Measurements from ENCODE around the gene BAG5.

The BAG5 gene

DNA sequence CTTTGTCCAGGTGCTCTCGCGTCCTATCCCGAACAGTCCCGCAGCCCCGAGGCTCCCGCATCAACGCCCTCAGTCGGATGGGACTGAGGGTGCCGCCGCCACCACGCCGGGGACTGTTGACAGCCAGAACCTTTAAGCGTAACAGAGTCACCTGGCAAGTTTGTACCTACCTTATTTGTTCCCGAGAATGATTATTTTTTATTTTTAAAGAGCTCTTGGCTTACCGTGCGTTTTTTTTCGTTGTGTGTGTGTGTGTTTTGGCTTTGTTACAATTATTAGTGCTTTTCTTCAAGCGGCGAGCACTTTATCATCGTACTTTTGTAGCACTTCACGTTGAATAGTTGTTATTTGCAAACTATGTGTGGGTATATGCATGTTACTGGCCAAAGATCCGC, 766 bp upstream of the BAG5 start:
- no peak for DNase-seq

DNA sequence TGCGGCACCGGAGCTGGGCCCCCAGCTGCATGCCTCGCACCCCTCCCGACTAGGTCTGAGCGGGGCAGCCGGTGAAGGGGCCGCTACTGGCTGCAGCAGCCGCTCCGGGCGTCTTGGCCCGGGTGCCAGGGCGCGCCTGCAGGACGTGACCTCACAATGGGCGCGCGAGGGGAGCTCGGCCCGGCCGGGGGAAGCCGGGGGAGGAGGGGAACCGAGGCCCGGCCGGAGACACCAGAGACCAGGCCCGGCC, 353 bp downstream of the BAG5 start:
- peak; percentile 74 for DNase-seq

DNA sequence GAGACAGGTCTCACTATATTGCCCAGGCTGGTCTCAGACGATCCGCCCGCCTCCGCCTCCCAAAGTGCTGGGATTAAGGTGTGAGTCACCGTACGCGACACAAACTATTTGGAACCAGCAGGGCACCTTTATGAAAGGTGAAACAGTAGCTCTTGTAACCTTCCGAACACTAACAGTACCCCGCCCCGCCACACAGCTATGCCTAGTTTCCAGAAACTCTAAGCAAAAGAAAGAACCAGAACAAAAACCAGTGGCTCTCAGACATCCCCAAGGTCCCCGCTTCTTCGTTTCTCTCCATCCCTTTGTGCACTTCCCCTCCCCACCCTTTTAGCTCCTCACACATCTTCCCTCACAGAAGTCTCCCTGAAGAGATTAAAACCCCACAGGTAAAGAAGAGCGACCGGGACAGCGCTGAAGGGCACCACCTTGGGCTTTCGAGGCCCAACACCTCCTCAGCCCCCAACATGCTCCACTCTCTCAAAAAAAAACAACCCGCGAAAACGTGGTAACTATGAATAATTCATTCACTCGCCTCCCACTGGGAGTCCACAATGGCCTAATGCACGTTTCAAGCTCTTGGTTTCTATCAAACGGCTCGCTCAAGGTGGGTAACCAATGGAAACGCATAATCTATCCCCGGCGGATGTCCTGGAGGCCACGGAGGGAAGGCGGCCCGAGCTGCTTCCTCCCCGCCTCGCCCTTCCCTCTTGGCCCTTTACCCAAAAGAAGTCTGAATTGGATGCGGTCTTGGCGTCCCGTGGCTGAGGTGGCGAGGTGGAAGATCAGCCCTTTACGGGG, 877 bp downstream of the BAG5 start:
- DNase-seq = peak; percentile 87

DNA sequence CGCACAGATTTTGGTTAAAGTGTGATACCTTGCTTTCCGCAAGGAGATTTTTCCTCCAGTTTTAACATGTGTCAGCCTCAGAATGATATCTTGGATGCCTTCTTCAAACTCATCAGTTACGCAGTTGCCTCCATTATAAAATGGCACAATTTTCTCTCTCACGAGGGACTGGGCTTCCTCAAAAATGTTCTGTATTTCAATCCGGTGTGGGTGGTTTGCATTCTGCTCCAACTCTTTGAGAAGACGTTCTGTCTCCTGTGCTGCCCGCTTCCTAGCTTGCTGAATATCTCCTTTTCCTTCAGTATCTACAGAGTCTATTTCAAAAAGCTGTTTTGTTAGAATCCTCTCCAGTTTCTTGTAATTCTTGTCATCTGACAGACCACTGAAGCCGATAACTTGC, 1.8 kb downstream of the BAG5 start:
- no peak for DNase-seq

DNA sequence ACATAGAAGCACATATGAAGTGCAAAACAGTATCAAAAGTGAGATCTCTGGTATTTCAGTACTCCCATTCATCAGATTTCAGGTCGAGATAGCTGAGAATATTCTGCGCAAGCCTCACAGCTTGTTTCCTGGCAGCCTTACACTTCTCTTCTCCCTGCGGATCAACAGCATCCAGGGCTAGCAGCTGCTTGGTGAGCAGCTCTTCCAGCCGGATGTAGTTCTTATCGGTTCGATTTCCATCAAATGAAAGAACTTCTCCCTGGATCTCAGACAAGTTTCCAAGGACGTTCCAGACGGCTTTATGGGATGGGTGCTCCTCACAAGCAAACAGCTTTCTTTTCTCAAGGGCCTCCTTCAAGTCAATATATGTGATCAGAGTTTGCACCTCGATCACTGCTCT, 2.7 kb downstream of the BAG5 start:
- no peak for DNase-seq

DNA sequence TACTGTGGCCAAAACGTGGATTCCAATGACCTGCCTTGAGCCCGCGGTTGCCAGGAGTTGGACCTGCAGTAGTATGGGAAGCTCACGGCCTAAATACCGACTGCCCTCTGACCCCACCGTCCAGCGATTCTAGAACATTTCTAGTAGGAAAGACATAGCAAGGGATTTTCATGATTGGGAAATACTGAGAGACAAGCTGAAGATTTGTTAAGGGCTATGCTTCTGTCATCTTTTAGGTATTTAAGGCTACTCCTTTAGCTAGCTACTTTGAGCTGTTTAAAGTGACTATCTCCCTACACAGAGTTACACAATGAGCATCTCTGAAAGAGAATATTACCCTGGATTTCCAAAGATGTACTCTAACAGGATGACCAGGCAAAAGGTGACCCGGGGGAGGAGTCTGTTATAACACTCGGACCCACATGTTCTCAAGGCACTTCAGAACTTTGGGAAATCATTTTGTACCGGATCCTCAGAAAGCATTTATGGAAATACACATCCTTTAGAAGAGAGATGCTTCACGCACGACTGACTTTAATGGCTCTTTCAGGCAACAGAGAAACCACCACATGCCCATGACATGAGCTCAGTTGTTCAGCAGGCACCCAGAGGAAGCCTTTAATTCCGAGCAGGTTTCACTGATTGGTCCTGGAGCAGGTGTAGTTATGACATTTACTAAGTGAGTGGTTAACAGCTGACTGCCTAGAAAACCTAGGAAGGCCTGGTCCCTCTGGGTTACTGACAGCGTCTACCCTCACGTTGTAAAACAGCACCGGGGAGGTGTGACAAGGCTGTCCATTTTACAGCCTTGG, 4.2 kb downstream of the BAG5 start:
- no peak for DNase-seq

DNA sequence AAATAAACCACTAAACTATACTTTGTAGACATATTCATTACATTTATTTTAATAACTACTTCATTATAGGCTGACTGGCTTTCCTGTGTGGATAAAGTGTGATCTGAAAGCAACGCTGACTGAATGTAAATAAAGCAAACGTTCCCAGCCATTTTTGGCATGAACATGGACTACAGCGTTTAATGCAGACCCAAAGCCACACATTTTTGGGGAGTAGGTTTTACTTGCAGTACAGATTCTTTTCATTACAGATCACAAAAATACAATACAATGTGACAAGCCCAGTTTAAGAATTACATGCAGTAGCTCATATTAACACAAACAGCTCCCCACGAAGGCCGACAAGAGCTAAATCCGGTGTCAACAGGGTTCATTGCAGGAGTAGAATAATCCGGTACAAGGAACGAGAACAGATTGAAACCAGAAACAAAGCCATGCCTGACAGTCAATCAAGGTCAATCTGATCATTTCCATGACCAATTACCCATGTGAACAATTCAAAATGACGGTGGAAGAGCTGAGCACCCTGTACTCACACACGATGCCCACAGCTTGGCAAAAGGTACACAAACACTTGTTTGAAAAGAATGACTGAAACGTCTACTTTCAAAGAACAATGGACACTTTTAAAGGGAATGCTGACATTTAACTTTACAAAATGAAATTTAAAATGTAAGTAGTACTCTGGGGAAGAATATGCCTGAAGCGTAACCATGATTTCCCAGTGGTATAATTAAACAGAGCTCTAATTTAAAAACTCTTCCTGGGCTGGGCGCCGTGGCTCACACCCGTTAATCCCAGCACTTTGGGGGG, 5.3 kb downstream of the BAG5 start:
- DNase-seq = no peak

DNA sequence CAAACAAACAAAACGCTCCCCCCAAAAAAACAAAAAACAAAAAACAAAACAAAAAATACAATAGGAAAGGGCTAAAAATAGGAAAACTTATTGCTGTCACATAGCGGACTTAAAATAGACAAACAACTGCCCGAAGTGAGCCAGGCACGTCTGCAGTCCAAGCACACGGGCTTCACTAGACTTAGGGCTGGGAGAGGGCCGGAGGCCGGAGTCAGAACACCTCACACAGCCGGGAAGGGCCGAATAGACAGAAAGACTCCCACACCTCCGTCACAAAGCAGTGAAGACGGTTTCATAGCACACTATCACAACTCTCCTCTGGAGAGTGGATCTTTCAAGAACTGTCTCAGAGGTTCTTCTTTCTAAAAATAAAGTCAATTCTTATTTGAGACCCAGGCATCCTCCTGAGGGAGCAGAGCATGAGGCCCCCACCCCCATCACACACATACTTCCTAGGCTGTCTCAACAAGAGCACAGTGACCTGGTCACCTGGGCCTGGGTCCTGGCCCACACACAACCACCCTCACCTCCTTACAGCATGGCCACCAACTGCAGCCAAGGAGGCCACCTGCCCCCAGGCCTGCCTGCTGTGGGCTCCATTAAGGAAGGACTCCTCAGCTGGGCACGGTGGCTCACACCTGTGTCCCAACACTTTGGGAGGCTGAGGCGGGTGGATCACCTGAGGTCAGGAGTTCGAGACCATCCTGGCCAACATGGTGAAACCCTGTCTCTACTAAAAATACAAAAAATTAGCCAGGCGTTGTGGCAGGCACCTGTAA, 6.7 kb downstream of the BAG5 start:
- no peak for DNase-seq

DNA sequence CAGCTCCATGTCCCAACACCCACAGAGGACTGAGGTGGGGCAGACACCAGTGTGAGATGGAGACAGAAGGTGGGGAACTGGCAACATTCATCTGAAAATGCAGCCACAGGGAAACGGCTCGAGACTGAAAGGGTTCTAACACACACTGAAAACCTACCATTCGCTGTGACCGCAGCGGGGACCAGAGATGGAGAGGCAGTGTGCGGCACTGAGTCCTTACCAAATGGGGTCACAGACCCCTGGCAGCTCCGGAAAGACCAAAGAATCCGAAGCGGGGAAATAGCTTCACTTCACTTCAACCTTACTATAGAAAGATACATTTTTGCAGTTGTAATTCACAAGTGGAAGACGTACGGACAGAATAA, 9.6 kb downstream of the BAG5 start:
- DNase-seq = no peak

DNA sequence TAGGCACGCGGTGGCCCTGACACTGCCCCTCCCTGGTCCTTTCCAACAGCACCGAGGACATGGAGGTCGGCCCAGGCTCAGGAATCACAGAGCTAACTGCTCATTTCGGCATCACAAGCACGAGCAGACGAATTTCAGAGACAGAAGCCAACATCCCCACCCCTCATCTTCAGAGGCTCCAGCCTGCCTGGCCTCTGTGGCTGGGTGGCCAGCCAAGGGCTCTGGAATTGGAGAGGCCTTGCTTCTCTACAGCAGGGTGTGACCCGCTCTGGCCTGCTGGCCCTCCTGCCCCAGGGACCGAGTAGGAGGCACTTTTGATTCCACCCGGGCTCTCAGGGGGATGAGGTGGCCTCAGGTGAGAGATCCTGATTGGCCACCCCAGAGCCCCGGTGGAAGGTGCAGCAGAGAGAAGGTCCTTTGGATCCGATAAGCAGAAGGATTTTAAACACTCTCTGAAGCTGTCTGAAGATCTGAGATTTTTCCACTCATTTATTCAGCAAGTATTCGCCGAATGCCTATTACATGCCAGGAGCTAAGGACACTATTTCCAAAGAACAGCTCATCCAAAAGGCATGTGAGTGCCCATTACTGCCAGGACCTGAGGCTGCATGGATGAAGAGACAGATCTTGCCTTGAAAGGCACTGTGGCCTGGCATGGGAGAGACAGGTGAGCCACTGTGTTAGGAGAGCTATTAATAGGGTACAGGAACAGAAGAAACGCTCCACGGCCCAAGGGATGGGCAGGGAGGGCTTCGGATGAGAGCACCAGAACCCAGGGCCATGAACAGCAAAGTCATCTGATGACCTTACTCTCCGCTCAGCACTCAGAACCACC, 10.2 kb downstream of the BAG5 start:
- DNase-seq = no peak

DNA sequence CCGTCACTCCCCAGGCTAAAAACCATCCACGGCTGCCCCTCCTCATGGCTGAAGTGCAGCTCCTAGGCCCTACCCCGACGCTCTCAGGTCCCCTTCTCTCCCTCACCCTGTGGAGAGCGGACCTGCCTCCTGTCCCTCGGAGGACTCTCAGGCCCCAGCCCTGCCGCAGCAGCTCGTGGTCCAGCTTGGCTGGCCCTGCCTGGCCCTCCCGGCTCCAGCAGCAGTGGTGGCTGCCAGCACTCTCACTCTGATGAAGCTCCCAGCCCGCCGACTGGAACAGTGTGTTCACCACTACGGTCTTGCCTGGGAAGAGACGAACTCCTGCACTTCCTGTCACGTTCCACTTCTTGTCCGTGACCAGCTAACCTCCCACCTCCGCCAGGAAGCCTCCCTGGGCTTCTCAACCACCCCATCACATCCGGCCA, 11.1 kb downstream of the BAG5 start:
- DNase-seq = no peak

DNA sequence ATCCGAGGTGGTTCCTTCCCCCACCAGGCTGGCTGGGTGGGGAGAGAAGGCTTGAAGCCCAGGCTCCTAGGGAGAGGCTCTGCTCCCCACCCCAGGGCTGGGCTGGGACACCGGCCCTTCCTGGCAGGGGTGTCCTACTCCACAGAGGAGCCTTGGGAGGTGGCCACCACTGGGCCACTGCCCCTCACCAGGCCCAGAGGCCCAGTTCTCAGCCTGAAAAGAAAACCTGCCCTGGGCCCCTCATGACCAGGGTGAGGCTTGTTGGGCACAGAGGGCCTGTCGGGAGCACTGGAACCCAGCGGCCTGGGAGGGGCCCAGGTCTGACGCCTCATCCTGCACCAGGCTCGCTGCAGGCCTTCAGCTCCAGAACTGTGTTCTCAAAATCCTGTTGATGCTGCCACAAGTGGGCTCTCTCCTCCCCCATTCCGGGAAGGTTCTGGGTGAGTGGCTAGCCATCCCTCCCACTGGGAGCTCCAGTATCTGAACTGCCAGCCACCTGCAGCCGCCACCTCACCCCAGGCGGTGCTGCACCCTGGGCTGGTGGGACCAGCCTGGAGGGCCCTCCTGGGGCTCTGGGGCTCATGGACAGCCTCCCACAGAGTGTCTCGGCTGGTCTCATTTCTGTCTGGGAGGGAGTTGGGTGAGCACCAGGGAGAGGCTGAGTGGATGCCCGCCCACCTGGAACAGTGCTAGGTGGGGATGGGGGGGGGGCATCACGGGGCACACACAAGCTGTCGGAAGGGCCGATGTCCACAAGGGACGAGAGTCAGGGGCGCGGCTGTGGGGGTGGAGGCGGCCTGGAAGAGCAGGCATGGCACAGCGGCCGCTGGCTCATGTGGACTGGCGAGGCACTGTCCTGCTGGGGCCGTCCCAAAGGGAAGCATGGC, 11.8 kb downstream of the BAG5 start:
- no peak for DNase-seq

DNA sequence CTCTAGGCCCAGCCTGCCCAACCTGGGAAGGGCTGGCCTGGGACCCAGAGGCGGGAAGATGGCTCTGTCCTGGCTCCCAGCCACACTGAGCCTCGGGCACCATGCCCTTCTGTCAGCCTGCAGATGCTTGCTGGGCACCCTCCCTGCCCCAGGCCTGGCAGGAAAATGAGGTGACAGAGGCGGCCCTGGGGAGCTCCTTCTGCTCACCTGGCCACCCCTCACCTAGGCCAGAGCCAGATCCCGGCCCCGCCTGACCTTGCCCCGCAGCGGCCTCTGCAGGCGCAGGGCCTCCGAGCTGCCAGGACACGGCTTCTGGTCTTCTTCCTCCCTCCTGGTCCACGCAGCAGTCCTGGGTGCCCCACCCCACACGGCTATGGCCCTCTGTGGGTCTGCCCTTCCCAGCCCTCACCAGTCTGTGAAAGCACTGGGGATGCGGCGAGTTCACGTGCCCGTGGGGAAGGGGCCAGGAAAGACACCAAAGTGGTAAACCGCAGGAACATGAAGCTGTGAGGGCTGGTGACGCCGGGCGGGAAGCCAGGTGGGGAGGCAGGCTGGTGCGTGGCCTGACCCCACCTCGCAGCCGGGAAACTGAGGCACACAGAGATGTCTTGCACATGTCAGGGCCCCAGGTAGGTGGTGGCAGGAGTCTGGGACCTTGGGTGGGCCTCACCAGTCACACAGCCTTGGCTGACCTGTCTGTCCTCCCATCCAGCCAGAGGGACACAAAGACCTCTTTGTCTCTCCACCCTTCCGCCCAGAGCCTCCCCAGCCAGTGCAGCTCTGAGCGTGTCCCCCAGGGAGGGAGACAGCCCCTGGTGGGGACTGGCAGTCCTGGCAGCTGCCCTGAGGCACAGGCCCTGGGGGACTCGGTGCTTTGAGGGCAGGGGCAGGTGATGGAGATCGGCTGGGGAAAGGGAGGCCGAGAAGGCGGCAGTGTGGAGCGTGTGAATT, 12.8 kb downstream of the BAG5 start:
- DNase-seq = no peak

DNA sequence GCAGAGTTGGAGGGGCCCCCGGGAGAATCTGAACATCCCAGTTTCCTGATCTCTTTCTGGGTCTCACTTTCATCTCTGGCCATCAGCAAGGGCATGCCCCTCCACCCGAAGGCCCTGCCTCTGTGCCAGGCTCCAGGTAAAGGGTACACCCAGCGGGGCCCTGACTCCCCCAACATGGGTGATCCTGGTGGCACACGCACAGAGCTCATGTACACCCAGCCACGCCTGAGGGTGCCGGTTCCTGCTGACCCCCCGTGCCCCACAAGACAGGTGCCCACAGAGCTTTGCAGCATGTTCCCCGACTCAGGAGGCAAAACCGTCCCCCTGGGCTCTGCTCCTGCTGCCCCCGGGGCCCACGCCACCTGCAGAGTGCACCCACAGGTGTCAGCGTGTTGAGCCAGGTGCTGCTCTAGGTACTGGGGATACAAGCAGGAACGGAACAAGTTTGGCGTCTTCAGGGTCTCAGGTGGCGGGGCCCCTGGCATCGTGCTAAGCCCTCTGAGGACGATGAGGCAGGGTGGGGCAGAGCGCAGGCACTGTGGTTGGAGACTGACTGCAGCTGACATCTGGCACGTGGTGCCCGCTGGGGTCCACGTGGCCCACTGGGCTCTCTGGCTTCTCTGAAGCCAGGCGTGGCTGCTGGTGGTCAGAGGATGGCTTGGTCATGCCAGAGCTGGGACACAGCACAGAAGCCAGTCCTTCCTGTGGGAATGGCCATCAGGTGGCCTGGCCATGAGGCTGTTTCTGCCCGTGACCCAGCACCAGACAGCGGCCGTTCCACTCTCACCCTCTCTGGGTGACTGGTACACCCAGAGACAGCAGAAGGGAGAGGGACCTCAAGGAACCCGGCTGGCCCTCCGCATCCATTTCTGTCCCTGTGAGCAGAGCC, 13.8 kb downstream of the BAG5 start:
- DNase-seq = no peak

DNA sequence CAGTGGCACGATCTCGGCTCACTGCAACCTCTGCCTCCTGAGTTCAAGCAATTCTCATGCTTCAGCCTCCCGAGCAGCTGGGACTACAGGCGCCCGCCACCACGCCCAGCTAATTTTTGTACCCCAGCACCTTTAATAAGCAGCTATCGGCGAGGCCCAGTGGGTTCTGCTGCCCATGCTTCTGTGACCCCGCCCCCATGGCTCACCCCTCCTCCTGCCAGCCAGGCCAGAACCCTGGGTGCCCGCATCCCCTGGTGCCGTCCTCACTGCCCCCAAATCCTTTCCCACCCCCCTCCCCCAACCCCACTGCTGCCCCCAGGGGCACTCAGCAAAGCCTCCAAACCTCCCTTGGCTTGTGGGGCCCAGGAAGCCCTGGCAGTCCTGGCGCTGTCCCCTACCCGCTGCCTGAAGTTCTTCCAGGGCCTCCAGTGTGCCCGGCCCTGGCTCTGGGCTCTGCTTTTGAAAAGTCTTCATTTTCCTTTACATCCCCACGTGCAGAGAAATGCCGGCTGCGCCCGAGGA, 14.5 kb downstream of the BAG5 start:
- DNase-seq = no peak

DNA sequence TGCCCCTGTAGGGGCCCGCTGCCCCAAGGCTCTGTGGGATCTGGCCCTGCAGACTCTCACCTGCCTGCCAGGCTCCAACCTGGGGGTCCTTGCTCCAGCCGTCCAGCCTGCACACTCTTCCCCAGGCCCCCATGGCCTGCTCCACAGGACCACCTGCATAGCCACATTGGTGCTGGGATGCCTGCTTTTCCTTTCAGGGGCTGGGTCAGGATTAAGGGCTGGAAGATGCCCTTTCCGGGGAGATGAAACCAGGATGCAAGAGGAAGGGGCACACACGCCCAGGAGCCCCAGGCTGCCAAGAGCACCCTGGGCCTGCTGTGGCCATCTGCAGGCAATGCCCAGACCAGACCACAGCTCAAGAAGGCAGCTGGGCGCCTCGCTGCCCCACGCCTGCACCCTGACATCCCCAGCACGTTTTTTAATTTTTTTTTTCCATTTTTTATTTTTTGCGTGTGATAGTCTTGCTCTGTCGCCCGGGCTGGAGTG, 15.0 kb downstream of the BAG5 start:
- no peak for DNase-seq

DNA sequence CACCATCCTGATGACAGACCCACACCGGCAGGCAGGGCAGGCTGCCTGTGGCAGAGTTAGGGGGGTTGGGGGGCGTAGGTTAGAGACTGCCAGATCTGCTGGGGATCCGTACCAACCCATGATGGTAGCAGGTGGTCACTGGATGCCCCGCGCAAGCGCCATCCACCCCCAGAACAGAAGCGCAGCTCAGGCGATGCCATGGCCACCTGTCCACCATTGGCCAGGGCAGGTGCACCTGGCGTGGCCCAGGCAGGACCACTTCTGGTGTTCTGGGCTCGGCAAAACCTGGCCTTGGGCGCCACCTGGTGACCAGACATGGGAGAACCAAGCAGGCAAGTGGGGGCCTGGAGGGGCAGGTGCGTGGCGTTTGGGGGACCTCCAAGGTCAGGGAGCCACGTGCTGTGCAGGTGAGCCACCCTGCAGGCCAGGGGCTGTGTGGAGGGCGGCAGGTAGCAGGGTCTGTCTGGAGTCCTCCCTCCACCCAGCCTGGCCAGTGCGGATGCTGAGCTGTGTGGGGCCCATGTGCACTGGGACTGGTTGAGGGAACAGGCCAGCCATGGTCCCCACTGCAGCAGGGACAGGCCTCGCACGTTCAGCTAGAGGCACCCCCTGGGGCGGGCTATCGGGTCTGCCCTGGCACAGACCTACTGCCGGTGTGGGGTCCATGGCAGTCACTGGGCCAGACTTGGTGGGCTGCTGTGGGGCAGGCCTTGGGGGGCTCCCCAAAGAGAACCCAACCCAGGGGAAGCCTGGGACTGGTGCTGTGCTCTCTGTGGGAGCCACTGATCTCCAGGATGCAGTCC, 15.6 kb downstream of the BAG5 start:
- DNase-seq = peak; percentile 72

All from hematopoietic multipotent progenitor cell treated with erythropoietin and hydrocortisone succinate and interleukin-3 and kit ligand, for 4 days (in vitro differentiated cells).